H54 (cell line): ENCODE measurements around the gene AIRE.
"Not testable (repeated sequence)": the region's sequence is repeated elsewhere in the genome, so short reads cannot be mapped to it uniquely, and the experiment has no call there.

Experiments used
- DNase-seq: peaks from one replicate; pipeline ENCODE4 v3.0.0; 2011; ENCODE audit warnings: low spot score, mixed read lengths; ENCODE audit not compliant: insufficient read length
- FAIRE-seq: peaks from 3 replicates; lab custom pipeline; 2011; peaks lifted over from hg19 to GRCh38; lab: Jason Lieb, UNC
- POLR2A ChIP-seq: IDR thresholded peaks from 2 replicates; pipeline ENCODE4 v1.6.1; 2011; ENCODE audit warnings: low read depth, mild to moderate bottlenecking, low read length

AIRE gene

GRCh38 chr21:44332383-44332782, 46.7 kb downstream of the AIRE start:
- no peak for DNase-seq
- no peak for FAIRE-seq
- no peak for TF ChIP-seq POLR2A

GRCh38 chr21:44332965-44333364, 47.3 kb downstream of the AIRE start:
- TF ChIP-seq POLR2A: no peak
- DNase-seq: no peak
- FAIRE-seq: no peak

GRCh38 chr21:44333509-44334328, 48.0 kb downstream of the AIRE start:
- DNase-seq (no peak), FAIRE-seq (no peak)
- no peak for TF ChIP-seq POLR2A

GRCh38 chr21:44334329-44335030, 48.8 kb downstream of the AIRE start:
- FAIRE-seq: no peak
- no peak for DNase-seq
- TF ChIP-seq POLR2A: no peak

- no peak for TF ChIP-seq POLR2A
- FAIRE-seq (no peak), DNase-seq (no peak)
These were observed 49.8 kb downstream of the AIRE start for GRCh38 chr21:44335266-44336059.

- no peak for FAIRE-seq
- no peak for TF ChIP-seq POLR2A
- DNase-seq: no peak
These were observed 51.8 kb downstream of the AIRE start for GRCh38 chr21:44337449-44337848.

GRCh38 chr21:44337941-44338895, 52.5 kb downstream of the AIRE start:
- FAIRE-seq: no peak
- no peak for TF ChIP-seq POLR2A

GRCh38 chr21:44338971-44339910, 53.6 kb downstream of the AIRE start, which contains the start of gene CFAP410:
TSS of gene CFAP410 (minus strand) at chr21:44339390. CDS start at chr21:44339194, 196 bp downstream.
- no peak for FAIRE-seq
- peak; percentile 99 for DNase-seq
- TF ChIP-seq POLR2A: peak; percentile 85

More at GRCh38 chr21:44337941-44338895, 52.5 kb downstream of the AIRE start:
- DNase-seq: peak; percentile 86

- FAIRE-seq: not testable (repeated sequence)
These were observed 56.2 kb downstream of the AIRE start for GRCh38 chr21:44341726-44342458.

GRCh38 chr21:44342981-44343380, 57.3 kb downstream of the AIRE start:
- not testable (repeated sequence) for DNase-seq, FAIRE-seq

More at GRCh38 chr21:44341726-44342458, 56.2 kb downstream of the AIRE start:
- not testable (repeated sequence) for DNase-seq

GRCh38 chr21:44344541-44345183, 59.0 kb downstream of the AIRE start:
- TF ChIP-seq POLR2A: no peak
- DNase-seq (no peak), FAIRE-seq (no peak)
